Iris pigment epithelial cell (primary cell): ENCODE measurements around the gene RUSC2.
"Not testable (repeated sequence)": the region's sequence is repeated elsewhere in the genome, so short reads cannot be mapped to it uniquely, and the experiment has no call there.

Experiments
- DNase-seq: peaks from one replicate; pipeline ENCODE4 v3.0.0-alpha.2; 2011; ENCODE audit warnings: low read depth

The RUSC2 gene

DNA sequence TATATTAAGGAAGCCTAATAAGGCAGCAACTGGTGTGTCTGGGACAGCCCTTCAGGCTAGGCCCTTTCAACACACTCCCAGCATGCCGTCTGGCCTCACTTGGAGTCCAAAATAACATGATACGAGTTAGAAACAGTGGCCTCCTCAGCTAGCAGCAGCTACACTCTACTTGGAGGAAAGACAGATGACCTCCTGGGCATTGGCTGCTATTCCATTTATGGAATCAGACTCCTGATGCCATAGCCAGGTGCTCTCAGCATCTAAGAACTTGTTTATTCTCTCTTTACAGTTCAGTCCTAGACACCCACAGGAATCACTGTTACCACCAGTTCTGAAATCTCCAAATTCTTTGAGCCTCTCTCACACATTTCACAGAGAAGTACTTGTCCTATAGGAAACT is 31.8 kb downstream of the RUSC2 start:
- peak; percentile 84 for DNase-seq

- no peak for DNase-seq
Observed at GRCh38 chr9:35522187-35522586, 32.3 kb downstream of the RUSC2 start.

DNA sequence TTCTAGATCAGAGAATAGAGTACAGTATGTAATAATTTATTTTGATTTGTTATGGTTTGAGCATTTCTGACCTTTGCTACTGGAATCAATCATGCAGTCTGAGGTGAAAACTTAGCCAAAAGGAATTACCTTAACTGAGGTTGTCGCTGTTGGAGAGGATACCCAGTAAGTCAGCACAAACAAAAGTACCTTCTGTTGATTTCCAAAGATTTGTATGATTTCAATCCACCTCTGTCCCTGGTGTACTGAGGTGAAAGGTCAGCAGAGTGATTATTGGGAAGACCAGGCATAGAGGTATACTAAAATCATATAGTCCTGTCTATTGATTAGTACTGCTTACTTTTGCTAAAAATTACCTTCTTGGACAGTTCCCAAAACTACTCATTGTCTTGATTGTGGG is 32.8 kb downstream of the RUSC2 start:
- no peak for DNase-seq

GRCh38 chr9:35523556-35523955 is 33.6 kb downstream of the RUSC2 start:
- DNase-seq, result not testable (repeated sequence)

DNA sequence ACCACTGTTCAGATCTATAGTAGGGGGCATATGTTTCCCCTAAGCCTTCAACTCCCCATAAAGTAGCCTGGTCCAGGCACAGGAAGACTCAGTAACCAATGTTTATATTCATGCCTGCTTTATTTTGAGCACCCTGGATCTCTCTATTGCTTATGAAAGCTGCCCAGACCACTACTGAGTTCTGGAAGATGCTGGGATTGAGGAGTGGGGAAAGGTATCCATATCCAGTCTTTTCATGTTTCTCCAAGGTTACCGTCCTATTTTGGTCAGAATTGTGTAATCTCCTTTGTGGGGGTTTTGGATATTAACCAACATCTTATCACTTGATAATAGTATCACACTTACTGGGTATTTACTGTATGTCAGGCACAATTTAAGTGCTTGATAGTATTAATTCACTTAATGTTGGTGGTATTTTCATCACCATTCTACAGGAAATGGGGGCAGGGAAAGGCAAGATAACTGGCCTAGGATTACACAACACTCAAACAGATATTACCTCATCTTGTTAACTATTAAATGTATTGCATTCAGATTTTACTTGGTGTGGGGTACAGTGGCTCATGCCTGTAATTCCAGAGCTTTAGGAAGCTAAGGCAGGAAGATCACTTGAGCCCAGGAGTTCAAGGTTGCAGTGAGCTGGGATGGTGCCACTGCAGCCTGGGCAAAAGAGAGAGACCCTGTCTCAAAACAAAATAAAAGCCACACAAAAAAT is 36.3 kb downstream of the RUSC2 start:
- peak; percentile 75 for DNase-seq

DNA sequence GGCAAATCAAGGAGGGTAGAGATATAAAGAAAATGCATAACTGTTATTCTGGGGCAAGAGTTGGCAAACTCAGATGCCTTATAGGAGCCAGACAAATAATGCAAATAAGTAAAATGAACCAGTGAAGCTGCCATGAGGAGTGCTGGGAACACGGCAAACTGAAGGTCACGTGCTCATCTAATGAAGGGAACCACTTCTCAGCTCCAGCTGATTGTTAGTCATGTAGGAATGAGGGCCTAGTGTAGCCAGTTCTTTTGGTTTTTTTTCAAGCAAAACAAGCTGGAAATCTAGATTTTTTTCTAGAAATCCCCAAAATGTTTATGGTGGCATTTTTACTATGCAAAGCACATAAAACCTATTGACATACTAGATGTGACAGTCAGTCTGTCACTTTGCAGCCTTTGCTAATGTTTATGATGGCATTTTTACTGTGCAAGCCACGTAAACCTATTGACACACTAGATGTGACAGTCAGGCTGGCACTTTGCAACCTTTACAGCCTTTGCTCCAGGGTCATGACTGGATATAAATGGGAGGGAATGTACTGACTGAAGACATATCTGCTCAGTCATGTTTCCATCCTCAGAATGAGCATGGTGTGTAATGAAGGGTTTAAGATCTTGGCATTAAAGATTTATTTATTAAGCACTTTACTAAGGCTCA is 39.4 kb downstream of the RUSC2 start:
- DNase-seq, result peak; percentile 45

- DNase-seq, result no peak
Observed at GRCh38 chr9:35533398-35533797, 43.5 kb downstream of the RUSC2 start.

DNA sequence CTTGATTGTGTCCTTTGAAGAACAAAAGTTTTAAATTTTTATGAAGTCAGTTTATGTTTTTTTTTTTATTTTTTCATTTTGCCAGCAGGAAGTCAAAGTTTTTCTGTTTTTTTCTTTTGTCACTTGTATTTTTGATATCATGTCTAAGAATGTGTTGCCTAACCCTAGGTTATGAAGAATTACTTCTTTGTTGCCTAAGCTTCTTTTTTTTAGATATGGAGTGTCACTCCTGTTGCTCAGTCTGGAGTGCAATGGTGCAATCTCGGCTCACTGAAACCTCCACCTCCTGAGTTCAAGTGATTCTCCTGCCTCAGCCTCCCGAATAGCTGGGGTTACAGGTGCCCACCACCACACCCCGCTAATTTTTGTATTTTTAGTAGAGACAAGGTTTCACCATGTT is 45.0 kb downstream of the RUSC2 start:
- not testable (repeated sequence) for DNase-seq

GRCh38 chr9:35537913-35538312 is 48.0 kb downstream of the RUSC2 start:
- no peak for DNase-seq

GRCh38 chr9:35538361-35539234 is 48.7 kb downstream of the RUSC2 start:
- peak; percentile 84 for DNase-seq
